Endothelial cell of umbilical vein (primary cell): ENCODE data around the gene TTLL13. TPM values are rescaled to one million over a fixed set of nuclear protein-coding genes. Genes with fewer than 3 reads are reported as not detected.

ENCODE experiments used
- BruUV-seq: library from RNA; stranded (reverse); fragments of 400-500 nt; replicated peaks from 2 replicates; lab custom pipeline; 2021; lab: Mats Ljungman, UMichigan
- CTCF ChIA-PET: fragments of 300-600, 350-600 bp; sonication (Branson Sonifier 250); formaldehyde crosslinking; loops from one replicate; lab custom pipeline; 2021; ENCODE audit warnings: antibody characterized with exemption, inconsistent platforms; lab: Charles Lee
- POLR2A ChIA-PET: fragments of 300-600, 350-600 bp; sonication (Branson Sonifier 250); formaldehyde crosslinking; loops from one replicate; lab custom pipeline; 2021; ENCODE audit warnings: antibody characterized with exemption, inconsistent platforms; lab: Charles Lee
- DNase-seq: peaks from one replicate; pipeline ENCODE4 v3.0.0-alpha.2; 2011; ENCODE audit warnings: low read depth, low spot score
- FAIRE-seq: peaks from 2 replicates; lab custom pipeline; 2011; peaks lifted over from hg19 to GRCh38; lab: Jason Lieb, UNC
- H2AFZ ChIP-seq: 2 replicates; pipeline ENCODE4 v1.6.0; 2012; ENCODE audit warnings: low read depth, low read length, control low read depth, inconsistent platforms
- H3K27ac ChIP-seq: 2 replicates; pipeline ENCODE4 v1.5.1; 2011; ENCODE audit warnings: low read depth, mild to moderate bottlenecking, control low read depth, low read length, moderate library complexity; ENCODE audit not compliant: insufficient read depth
- H3K27me3 ChIP-seq, 2 experiments: 2 replicates each; pipeline versions ENCODE4 v1.6.0 to v1.6.1; 2011; ENCODE audit warnings: low read length in 2 of 2, mixed read lengths in 1 of 2; ENCODE audit not compliant: control insufficient read depth in 2 of 2, insufficient read depth in 2 of 2
- H3K36me3 ChIP-seq, 2 experiments: 2 replicates in 1 of 2; 3 replicates in 1 of 2; pipeline ENCODE4 v1.5.1; 2011; ENCODE audit warnings: low read length in 2 of 2, mild to moderate bottlenecking in 1 of 2, moderate library complexity in 1 of 2; ENCODE audit not compliant: control insufficient read depth in 2 of 2, insufficient read depth in 2 of 2; ENCODE audit errors: extremely low read depth in 1 of 2
- H3K4me1 ChIP-seq: 3 replicates; pipeline ENCODE4 v1.5.1; 2011; ENCODE audit warnings: mild to moderate bottlenecking, low read length; ENCODE audit not compliant: control insufficient read depth, insufficient read depth; ENCODE audit errors: extremely low read depth
- H3K4me2 ChIP-seq: 2 replicates; pipeline ENCODE4 v1.6.1; 2011; ENCODE audit warnings: low read length, control low read depth, mixed read lengths; ENCODE audit not compliant: insufficient read depth
- H3K4me3 ChIP-seq, 3 experiments: fragments of 200-600 bp in 1 of 3; sonication (generic), shearing (Covaris generic) in 1 of 3; replicated peaks in 1 of 3; 2 replicates each; pipeline ENCODE4 v1.5.1; 2011 to 2016; ENCODE audit warnings: control low read depth in 3 of 3, low read length in 3 of 3, mild to moderate bottlenecking in 2 of 3, inconsistent platforms in 1 of 3, low read depth in 1 of 3, moderate library complexity in 1 of 3; ENCODE audit not compliant: insufficient read depth in 1 of 3
- H3K79me2 ChIP-seq: 2 replicates; pipeline ENCODE4 v1.6.0; 2012; ENCODE audit warnings: low read length, inconsistent platforms; ENCODE audit not compliant: control insufficient read depth, insufficient read depth
- H3K9ac ChIP-seq: replicated peaks from 2 replicates; pipeline ENCODE3; 2011; ENCODE audit warnings: low read length, control low read depth; ENCODE audit not compliant: insufficient read depth; ENCODE audit errors: extremely low read depth
- H3K9me1 ChIP-seq: replicated peaks from 3 replicates; pipeline ENCODE4 v1.6.0; 2011; ENCODE audit warnings: mild to moderate bottlenecking, low read length; ENCODE audit not compliant: control insufficient read depth, insufficient read depth; ENCODE audit errors: extremely low read depth
- H3K9me3 ChIP-seq: replicated peaks from 2 replicates; pipeline ENCODE4 v1.5.1; 2012; ENCODE audit warnings: low read length, inconsistent platforms; ENCODE audit not compliant: control insufficient read depth, insufficient read depth
- H4K20me1 ChIP-seq: replicated peaks from 2 replicates; pipeline ENCODE3; 2011; ENCODE audit warnings: mild to moderate bottlenecking, low read length; ENCODE audit not compliant: control insufficient read depth, insufficient read depth; ENCODE audit errors: extremely low read depth
- EZH2 ChIP-seq: IDR thresholded peaks from 2 replicates; pipeline ENCODE4 v1.6.1; 2012; ENCODE audit warnings: borderline replicate concordance, low read depth, mild to moderate bottlenecking, moderate library complexity, low read length, inconsistent platforms; ENCODE audit not compliant: severe bottlenecking
- FOS ChIP-seq: IDR thresholded peaks from 2 replicates; pipeline ENCODE4 v1.6.1; 2011; ENCODE audit warnings: mild to moderate bottlenecking, low read length, moderate library complexity, borderline replicate concordance; ENCODE audit not compliant: insufficient read depth
- GATA2 ChIP-seq: IDR thresholded peaks from 2 replicates; pipeline ENCODE4 v1.7.0; 2011; ENCODE audit warnings: low read depth, mild to moderate bottlenecking, moderate library complexity, mixed read lengths, low read length; ENCODE audit not compliant: insufficient read length, insufficient read depth
- JUN ChIP-seq: IDR thresholded peaks from 2 replicates; pipeline ENCODE4 v1.6.1; 2011; ENCODE audit warnings: borderline replicate concordance, low read depth; ENCODE audit not compliant: insufficient read length, insufficient read depth
- MAX ChIP-seq: IDR thresholded peaks from 2 replicates; pipeline ENCODE4 v1.6.1; 2011; ENCODE audit not compliant: insufficient read depth, insufficient read length
- MYC ChIP-seq: IDR thresholded peaks from one replicate; pipeline ENCODE4 v1.6.1; 2011; ENCODE audit warnings: mild to moderate bottlenecking, low read depth, low read length
- POLR2A ChIP-seq: IDR thresholded peaks from 2 replicates; pipeline ENCODE4 v1.6.1; 2012; ENCODE audit warnings: low read depth, mild to moderate bottlenecking, control low read depth, low read length
- POLR2AphosphoS5 ChIP-seq: IDR thresholded peaks from 2 replicates; pipeline ENCODE4 v1.6.1; 2012; ENCODE audit warnings: low read depth, mild to moderate bottlenecking, control low read depth, low read length, moderate library complexity; ENCODE audit not compliant: insufficient read depth
- dilution Hi-C: fragments of 300-500 bp; cut with MboI; formaldehyde crosslinking; loops from one replicate; pipeline ENCODE4 v1.15.0; 2019; ENCODE audit warnings: low sequenced_read_pairs; ENCODE audit not compliant: extremely low pct_ligation_motif_present
- intact Hi-C: fragments of 100-400 bp; cut with micrococcal nuclease; formaldehyde crosslinking; loops from one replicate; pipeline ENCODE4 v1.10.0; 2022
- polyA plus RNA-seq, 4 experiments: library from polyadenylated mRNA; depleted of rRNA in 3 of 4; stranded (reverse) in 3 of 4; unstranded in 1 of 4; fragments of >200 nt; gene quantifications; 2 replicates each; pipeline versions ENCODE4 v1.2.1 to v1.2.3, GENCODE V29; 2011 to 2012; ENCODE audit warnings: missing spikeins in 1 of 4
- total RNA-seq: library from RNA; stranded (reverse); gene quantifications from 2 replicates; pipeline ENCODE4 v1.2.3, GENCODE V29; 2021
- TF ChIP-seq, protein P1 (sequence below), 2 donors: IDR thresholded peaks; 1 replicate in 1 of 2; 2 replicates in 1 of 2; pipeline ENCODE4 v1.5.1; 2011; ENCODE audit warnings: low read length in 2 of 2, mild to moderate bottlenecking in 2 of 2, moderate library complexity in 2 of 2, control low read depth in 1 of 2, inconsistent platforms in 1 of 2, low read depth in 1 of 2; ENCODE audit not compliant: insufficient read depth in 1 of 2; ENCODE audit errors: extremely low read depth in 1 of 2

TTLL13 gene
- total and polyA plus RNA-seq, 2 donors (not counting 3 experiments of a cell fraction or from before 2014, with no cell fraction given): 0.04 TPM; not detected in 1

DNA sequence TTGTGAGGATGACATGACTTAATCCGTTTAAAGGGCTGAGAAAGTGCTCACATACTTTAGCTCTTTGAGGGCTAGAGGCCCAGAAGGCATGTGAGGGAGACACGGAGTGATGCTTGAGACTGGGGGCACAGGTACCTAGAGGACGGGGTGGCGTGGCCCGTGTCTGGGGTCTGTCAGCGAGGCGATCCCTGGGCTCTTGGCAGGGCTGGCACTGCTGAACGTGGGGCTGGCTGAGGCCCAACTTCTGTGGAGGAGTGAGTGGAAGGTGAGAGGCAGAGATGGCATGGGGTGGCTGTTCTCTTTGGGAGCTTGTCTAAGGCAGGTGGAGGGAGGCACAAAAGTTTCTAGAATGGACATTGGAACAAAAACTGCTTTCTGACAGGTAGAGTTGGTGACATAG is 38.8 kb upstream of the TTLL13 start:
- dilution Hi-C loops (loop anchor here (10.0 kb wide), 1 partner anchor 66 kb away; no protein-coding TSS in a partner anchor), intact Hi-C loops (loop anchor here (10.0 kb wide), 1 partner anchor 316 kb away; the partner anchor contains the start of gene AP3S2)
- no peak for DNase-seq
- Histone ChIP-seq H3K4me2 (no peak overlapping the region), H3K9me1 (no peaks in the 10 kb centered on the region), H3K4me1 (peaks cover 12% of the 10 kb centered on the region), H3K36me3 (no peaks in the 10 kb centered on the region), H3K4me3 (no peak overlapping the region), H2AFZ (no peak overlapping the region), H3K27ac (no peak overlapping the region), H3K9me3 (no peaks in the 10 kb centered on the region), H3K9ac (no peak overlapping the region), H4K20me1 (no peaks in the 10 kb centered on the region), H3K27me3 (no peaks in the 10 kb centered on the region), H3K79me2 (no peaks in the 10 kb centered on the region)
- FAIRE-seq: no peak
- ChIA-PET CTCF (interaction anchor here (1.5 kb wide), 1 partner anchor 9 kb away, joined by 5 read pairs; the partner anchor contains the start of gene SEMA4B), POLR2A (no interaction called here)
- BruUV-seq: no TSS peak
- TF ChIP-seq POLR2AphosphoS5: no peak
- TF ChIP-seq FOS: no peak
- TF ChIP-seq GATA2: no peak
- TF ChIP-seq, protein P1, sequence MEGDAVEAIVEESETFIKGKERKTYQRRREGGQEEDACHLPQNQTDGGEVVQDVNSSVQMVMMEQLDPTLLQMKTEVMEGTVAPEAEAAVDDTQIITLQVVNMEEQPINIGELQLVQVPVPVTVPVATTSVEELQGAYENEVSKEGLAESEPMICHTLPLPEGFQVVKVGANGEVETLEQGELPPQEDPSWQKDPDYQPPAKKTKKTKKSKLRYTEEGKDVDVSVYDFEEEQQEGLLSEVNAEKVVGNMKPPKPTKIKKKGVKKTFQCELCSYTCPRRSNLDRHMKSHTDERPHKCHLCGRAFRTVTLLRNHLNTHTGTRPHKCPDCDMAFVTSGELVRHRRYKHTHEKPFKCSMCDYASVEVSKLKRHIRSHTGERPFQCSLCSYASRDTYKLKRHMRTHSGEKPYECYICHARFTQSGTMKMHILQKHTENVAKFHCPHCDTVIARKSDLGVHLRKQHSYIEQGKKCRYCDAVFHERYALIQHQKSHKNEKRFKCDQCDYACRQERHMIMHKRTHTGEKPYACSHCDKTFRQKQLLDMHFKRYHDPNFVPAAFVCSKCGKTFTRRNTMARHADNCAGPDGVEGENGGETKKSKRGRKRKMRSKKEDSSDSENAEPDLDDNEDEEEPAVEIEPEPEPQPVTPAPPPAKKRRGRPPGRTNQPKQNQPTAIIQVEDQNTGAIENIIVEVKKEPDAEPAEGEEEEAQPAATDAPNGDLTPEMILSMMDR (IDR thresholded peaks at IDR 0.05; ENCODE audit: extremely low read depth in 1 of 2, insufficient read depth in 1 of 2, low read depth in 1 of 2, low read length in 2 of 2): no peak
- no peak for TF ChIP-seq EZH2
- TF ChIP-seq MAX: no peak
- TF ChIP-seq POLR2A: no peak
- no peak for TF ChIP-seq JUN
- no peak for TF ChIP-seq MYC
